Prostate gland (tissue), 2 donors: Measurements from ENCODE around the gene MRPL51. TPM values are rescaled to one million over a fixed set of nuclear protein-coding genes. Genes with fewer than 3 reads are reported as not detected.

Experiments
- DNase-seq: peaks from one replicate; pipeline ENCODE4 v3.0.0-alpha.2; 2019; ENCODE audit warnings: low spot score
- H3K27ac ChIP-seq, 2 donors: fragments of 200-600 bp; sonication (generic); 2 replicates each; pipeline ENCODE4 v1.5.1; 2017 to 2019
- H3K27me3 ChIP-seq: fragments of 200-600 bp; sonication (generic); replicated peaks from 2 replicates; pipeline ENCODE4 v1.5.1; 2019; ENCODE audit not compliant: insufficient read depth
- H3K36me3 ChIP-seq, 2 donors: fragments of 200-600 bp; sonication (generic); 1 replicate in 1 of 2; 2 replicates in 1 of 2; pipeline versions ENCODE4 v1.5.1 to v1.8.1; 2017 to 2019
- H3K4me1 ChIP-seq: fragments of 200-600 bp; sonication (generic); replicated peaks from 2 replicates; pipeline ENCODE4 v1.5.1; 2019
- H3K4me3 ChIP-seq, 2 donors: fragments of 200-600 bp; sonication (generic); 2 replicates each; pipeline ENCODE4 v1.5.1; 2017 to 2019
- H3K9me3 ChIP-seq: fragments of 200-600 bp; sonication (generic); 2 replicates; pipeline ENCODE4 v1.5.1; 2017
- CTCF ChIP-seq, 4 experiments: fragments of 200-600 bp in 2 of 4; fragments of 450-650 bp in 2 of 4; sonication (generic) in 2 of 4; IDR thresholded peaks; 1 replicate in 3 of 4; 2 replicates in 1 of 4; pipeline ENCODE4 v1.5.1; 2016 to 2019; ENCODE audit warnings: antibody characterized with exemption in 4 of 4, mild to moderate bottlenecking in 2 of 4, moderate library complexity in 2 of 4
- POLR2A ChIP-seq: fragments of 450-650 bp; IDR thresholded peaks from one replicate; pipeline ENCODE4 v1.6.1; 2016; ENCODE audit warnings: antibody characterized with exemption, mild to moderate bottlenecking
- POLR2AphosphoS5 ChIP-seq: sonication (generic); formaldehyde crosslinking; IDR thresholded peaks from one replicate; pipeline ENCODE4 v1.6.1; 2017; ENCODE audit warnings: antibody characterized with exemption
- WGBS: methylation state at CpG from one replicate; pipeline ENCODE4 v1.1.5; 2018; 5-methylcytosine and 5-hydroxymethylcytosine counted together
- intact Hi-C: fragments of 100-400 bp; cut with DNase I; formaldehyde crosslinking; loops from one replicate; pipeline ENCODE4 v1.14.2; 2022
- total RNA-seq, 2 donors: library from RNA; depleted of rRNA; stranded (reverse); fragments of >200 nt; gene quantifications; one replicate each; pipeline ENCODE4 v1.1.0, GENCODE V29; 2016

Gene MRPL51
- total RNA-seq, 2 donors from 2014 or later, result 70.3 to 80.2 TPM

- no peak overlapping the region for H3K27ac ChIP-seq
- DNase-seq, result no peak
- peaks cover 11% of the 10 kb centered on the region for H3K4me1 ChIP-seq
- peaks cover 0 to 6% of the 10 kb centered on the region in 2 donors for H3K36me3 ChIP-seq
- H3K4me3 ChIP-seq, result no peak overlapping the region
- intact Hi-C loops, result no loop called here
- no peaks in the 10 kb centered on the region for H3K27me3 ChIP-seq
- WGBS, result 91% methylated on average over 12 of the region's 12 CpGs
- no peak for TF ChIP-seq CTCF (IDR thresholded peaks at IDR 0.05)
- no peak for TF ChIP-seq POLR2AphosphoS5
- no peak for TF ChIP-seq POLR2A
- H3K9me3 ChIP-seq, result no peaks in the 10 kb centered on the region
These were observed 35.7 kb downstream of the MRPL51 start for GRCh38 chr12:6457220-6457945.

GRCh38 chr12:6452944-6453630 lies 40.0 kb downstream of the MRPL51 start:
- H3K27ac ChIP-seq, result peak overlapping the region; percentile 96 to 99
- no peak for TF ChIP-seq POLR2AphosphoS5
- peak; percentile 34 for TF ChIP-seq POLR2A
- no peaks in the 10 kb centered on the region for H3K36me3 ChIP-seq
- H3K4me3 ChIP-seq, result peak overlapping the region; percentile 63
- WGBS, result 45% methylated on average over 17 of the region's 17 CpGs
- no peaks in the 10 kb centered on the region for H3K27me3 ChIP-seq
- no peaks in the 10 kb centered on the region for H3K9me3 ChIP-seq
- DNase-seq, result no peak
- intact Hi-C loops, result loop anchor here (2.0 to 5.0 kb wide), 2 partner anchors 39 to 70 kb away; partner anchors contain the start of genes MRPL51 and NCAPD2
- peaks cover 20% of the 10 kb centered on the region for H3K4me1 ChIP-seq

GRCh38 chr12:6452245-6452943 lies 40.7 kb downstream of the MRPL51 start:
- Histone ChIP-seq H3K27me3 (no peaks in the 10 kb centered on the region), H3K36me3 (no peaks in the 10 kb centered on the region), H3K27ac (peak overlapping the region; percentile 96 to 99), H3K9me3 (no peaks in the 10 kb centered on the region), H3K4me1 (peaks cover 20% of the 10 kb centered on the region), H3K4me3 (peak overlapping the region; percentile 63)
- 6% methylated on average over 9 of the region's 9 CpGs for WGBS
- DNase-seq, result peak; percentile 52
- intact Hi-C loops, result loop anchor here (2.0 to 5.0 kb wide), 2 partner anchors 40 to 70 kb away; partner anchors contain the start of genes MRPL51 and NCAPD2
- TF ChIP-seq POLR2A (no peak), CTCF (IDR thresholded peaks at IDR 0.05) (no peak), POLR2AphosphoS5 (no peak)

- Histone ChIP-seq H3K27me3 (no peaks in the 10 kb centered on the region), H3K36me3 (no peaks in the 10 kb centered on the region), H3K27ac (peak within 1 kb of the TSS; percentile 96 to 99), H3K9me3 (no peaks in the 10 kb centered on the region), H3K4me3 (peak within 1 kb of the TSS; percentile 63), H3K4me1 (peaks cover 20% of the 10 kb centered on the region)
- TF ChIP-seq CTCF (IDR thresholded peaks at IDR 0.05) (peak in 1 of 4 experiments; percentile 2), POLR2AphosphoS5 (peak; percentile 93), POLR2A (peak; percentile 59)
- intact Hi-C loops, result loop anchor here (2.0 to 5.0 kb wide), 2 partner anchors 41 to 69 kb away; partner anchors contain the start of genes MRPL51 and NCAPD2
- 0% methylated on average over 27 of the region's 27 CpGs for WGBS
- DNase-seq, result peak; percentile 87
These were observed 41.5 kb downstream of the MRPL51 start, which contains the start of gene TAPBPL for GRCh38 chr12:6451348-6452244. TAPBPL (plus strand) TSS chr12:6452042; CDS start chr12:6452249, 207 bp downstream.
